ENCODE results near the gene MICAL3.

MICAL3 gene

GRCh38 chr22:17918840-17919239 is 105.5 kb downstream of the MICAL3 start:
- no peak overlapping the region for H3K4me3 ChIP-seq (ENCODE audit: low read depth, low read length)
- no peak for TF ChIP-seq CTCF (IDR thresholded peaks at IDR 0.05; ENCODE audit: low read depth, low read length)

- TF ChIP-seq CTCF (IDR thresholded peaks at IDR 0.05; ENCODE audit: low read depth, low read length), result no peak
- H3K4me3 ChIP-seq (ENCODE audit: low read depth, low read length), result no peak overlapping the region
Measured at GRCh38 chr22:17917490-17917983, 106.8 kb downstream of the MICAL3 start.

- no peak overlapping the region for H3K4me3 ChIP-seq (ENCODE audit: low read depth, low read length)
- TF ChIP-seq CTCF (IDR thresholded peaks at IDR 0.05; ENCODE audit: low read depth, low read length), result no peak
Measured at GRCh38 chr22:17916226-17916889, 108.0 kb downstream of the MICAL3 start.

GRCh38 chr22:17915676-17916075 is 108.7 kb downstream of the MICAL3 start:
- no peak overlapping the region for H3K4me3 ChIP-seq (ENCODE audit: low read depth, low read length)
- TF ChIP-seq CTCF (IDR thresholded peaks at IDR 0.05; ENCODE audit: low read depth, low read length), result no peak

GRCh38 chr22:17915188-17915587 is 109.2 kb downstream of the MICAL3 start:
- TF ChIP-seq CTCF (IDR thresholded peaks at IDR 0.05; ENCODE audit: low read depth, low read length), result no peak
- H3K4me3 ChIP-seq (ENCODE audit: low read depth, low read length), result no peak overlapping the region

GRCh38 chr22:17914474-17914873 is 109.9 kb downstream of the MICAL3 start:
- H3K4me3 ChIP-seq (ENCODE audit: low read depth, low read length), result no peak overlapping the region
- TF ChIP-seq CTCF (IDR thresholded peaks at IDR 0.05; ENCODE audit: low read depth, low read length), result no peak

- TF ChIP-seq CTCF (IDR thresholded peaks at IDR 0.05; ENCODE audit: low read depth, low read length), result no peak
- no peak overlapping the region for H3K4me3 ChIP-seq (ENCODE audit: low read depth, low read length)
Measured at GRCh38 chr22:17913801-17914347, 110.5 kb downstream of the MICAL3 start.

Data from WI38 (cell line).